T-helper 2 cell treated with Interferon-gamma antibody and Interleukin-4, amounts not matched to agents 100 ng/mL and 5 ng/mL, for 36 hours (primary cell): ENCODE measurements around the gene TEDC1. TPM values are rescaled to one million over a fixed set of nuclear protein-coding genes. Genes with fewer than 3 reads are reported as not detected.

Experiments
- intact Hi-C: fragments of 100-400 bp; cut with micrococcal nuclease; formaldehyde crosslinking; loops from one replicate; pipeline ENCODE4 v1.15.1; 2023
- total RNA-seq: library from RNA; stranded (reverse); gene quantifications from 2 replicates; pipeline ENCODE4 v1.2.3, GENCODE V29; 2022

The TEDC1 gene
- total RNA-seq, 1 donor from 2014 or later, result 43.1 TPM

DNA sequence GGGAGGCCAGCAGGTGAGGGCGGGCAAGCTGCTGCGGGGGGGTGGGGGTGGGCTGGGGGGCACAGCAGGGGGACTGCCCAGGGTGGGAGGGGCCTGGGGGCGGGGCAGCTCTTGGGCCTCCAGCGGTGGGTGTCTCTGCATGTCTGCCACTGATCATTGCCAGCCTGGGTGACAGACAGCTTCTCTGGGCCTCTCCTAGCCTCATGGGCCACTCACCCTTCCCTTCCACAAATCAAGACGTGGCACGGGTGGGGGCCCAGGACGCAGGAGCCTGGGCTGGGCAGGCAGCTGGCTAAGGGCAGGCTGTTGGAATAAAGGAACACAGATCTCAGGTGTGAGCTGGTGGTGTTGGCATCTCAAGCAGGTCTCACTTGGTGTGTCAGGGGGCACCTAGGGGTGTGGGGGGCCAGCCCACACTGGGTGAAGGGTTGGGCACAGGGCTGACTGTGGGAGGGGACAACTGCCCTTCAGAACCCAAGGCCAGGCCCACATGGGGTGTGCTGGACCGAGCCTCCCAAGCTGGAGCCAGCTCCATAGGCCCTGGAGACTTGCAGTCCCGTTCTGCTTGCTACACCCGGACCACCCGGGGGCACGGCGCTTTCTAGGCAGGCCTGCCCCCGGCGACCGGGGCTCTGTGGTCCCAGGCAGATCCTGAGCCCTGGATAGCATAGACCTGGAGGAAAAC is 3.0 kb downstream of the TEDC1 start:
- intact Hi-C loops, result loop anchor here (5.0 to 10.0 kb wide), 2 partner anchors 509 to 1777 kb away; partner anchors contain the start of genes CLBA1, XRCC3 and ZFYVE21

DNA sequence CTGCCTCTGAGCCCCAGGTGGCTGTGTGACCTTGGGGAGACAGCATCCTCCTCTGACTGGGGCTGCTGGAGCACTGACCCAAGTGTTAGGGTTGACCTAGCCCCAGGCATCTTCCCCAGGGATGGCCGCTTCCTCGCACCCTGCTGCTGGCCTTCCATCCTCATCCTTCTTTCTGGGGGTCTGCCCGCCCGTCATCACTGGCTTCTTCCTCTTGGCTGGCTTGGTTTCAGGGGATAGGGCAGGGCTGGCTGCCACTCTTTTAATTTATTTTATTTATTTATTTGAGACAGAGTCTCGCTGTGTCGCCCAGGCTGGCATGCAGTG is 3.5 kb downstream of the TEDC1 start:
- intact Hi-C loops, result loop anchor here (5.0 to 10.0 kb wide), 2 partner anchors 510 to 1777 kb away; partner anchors contain the start of genes CLBA1, XRCC3 and ZFYVE21

DNA sequence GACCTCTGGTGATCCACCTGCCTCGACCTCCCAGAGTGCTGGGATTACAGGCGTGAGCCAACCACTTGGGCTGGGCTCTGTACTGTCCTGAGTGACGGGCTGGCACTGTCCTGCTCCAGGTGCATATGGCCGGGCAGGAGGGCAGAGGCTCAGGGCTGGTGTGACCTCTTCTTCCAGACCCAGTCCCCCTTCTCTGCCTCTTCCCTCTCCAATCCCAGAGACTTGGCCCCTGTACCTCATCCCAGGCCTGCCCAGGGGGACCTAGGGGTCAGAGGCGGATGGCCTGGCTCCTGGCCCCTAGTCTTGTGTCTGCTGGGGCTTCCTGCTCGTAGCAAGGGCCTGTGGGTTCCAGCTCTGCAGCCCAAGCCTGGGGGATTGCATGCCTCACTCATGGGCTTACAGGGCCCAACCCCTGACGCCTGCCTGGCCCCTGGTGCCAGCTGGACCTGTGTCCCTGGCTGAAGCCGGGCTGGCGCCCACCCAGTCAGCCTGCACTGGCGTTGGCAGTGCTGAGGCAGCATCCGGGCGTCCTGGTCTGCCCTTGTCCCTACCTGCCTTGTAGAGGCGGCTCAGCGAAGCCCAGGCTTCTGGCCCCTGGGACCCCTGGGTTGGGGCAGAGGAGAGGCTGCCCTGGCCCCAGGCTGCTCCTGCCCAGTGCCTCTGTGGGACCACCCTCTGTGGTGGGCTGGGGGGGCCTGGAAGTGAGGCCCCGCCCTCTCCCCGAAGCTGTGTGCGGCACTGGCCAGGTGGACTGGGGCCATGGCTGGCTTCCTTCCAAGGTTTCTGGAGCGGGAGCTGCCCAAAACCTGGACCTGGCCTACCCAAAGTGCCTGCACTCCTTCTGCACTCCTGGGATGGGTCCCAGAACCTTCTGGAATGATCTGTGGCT is 4.3 kb downstream of the TEDC1 start:
- intact Hi-C loops, result loop anchor here (10.0 kb wide), 1 partner anchor 511 kb away; the partner anchor contains the start of gene CLBA1

DNA sequence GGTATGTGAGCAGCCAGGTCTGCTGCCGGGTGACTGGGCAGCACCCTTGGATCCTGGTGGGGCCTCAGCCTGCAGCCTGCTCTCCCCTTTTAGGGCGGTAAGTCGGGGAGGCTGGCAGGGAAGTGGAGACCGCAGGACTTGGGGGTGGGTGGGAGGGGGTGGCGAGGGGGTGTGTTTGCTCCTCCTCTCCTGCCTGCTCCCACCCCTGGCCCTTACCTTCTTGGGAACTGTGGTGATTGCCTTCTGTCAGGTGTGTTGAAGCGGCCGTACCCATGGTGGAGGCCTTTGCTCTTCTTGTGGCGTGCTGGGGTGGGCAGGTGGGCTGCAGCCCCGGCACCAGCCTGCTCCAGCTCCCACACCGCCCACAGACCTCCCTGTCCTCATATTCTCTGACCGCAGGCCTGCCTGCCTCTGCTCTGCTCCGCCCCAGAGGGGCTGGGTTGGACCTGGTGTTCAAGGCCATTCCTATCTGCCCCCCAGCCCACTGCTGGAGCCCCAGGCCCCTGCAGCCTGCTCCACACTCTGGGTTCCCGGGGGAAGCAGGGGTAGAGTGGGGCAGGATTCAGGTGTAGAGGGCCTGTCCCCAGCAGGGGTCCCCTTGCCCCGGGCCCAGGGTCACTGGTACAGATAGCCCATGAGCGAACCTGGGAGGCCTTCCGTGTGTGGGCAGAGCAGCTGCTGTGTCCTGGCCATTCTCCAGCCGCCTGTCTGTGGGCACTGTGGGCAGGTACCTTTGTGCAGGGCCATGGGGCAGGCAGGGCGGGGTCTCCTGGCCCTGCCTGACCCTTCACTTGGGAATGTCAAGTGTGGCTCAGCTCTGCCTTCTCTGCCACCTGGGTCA is 5.2 kb downstream of the TEDC1 start:
- intact Hi-C loops, result loop anchor here (10.0 kb wide), 1 partner anchor 511 kb away; the partner anchor contains the start of gene CLBA1

GRCh38 chr14:105496831-105497591 is 6.0 kb downstream of the TEDC1 start:
- intact Hi-C loops, result loop anchor here (10.0 kb wide), 1 partner anchor 512 kb away; the partner anchor contains the start of gene CLBA1

- intact Hi-C loops, result loop anchor here (10.0 kb wide), 1 partner anchor 513 kb away; the partner anchor contains the start of gene CLBA1
These were observed 6.8 kb downstream of the TEDC1 start for GRCh38 chr14:105497671-105498429.

DNA sequence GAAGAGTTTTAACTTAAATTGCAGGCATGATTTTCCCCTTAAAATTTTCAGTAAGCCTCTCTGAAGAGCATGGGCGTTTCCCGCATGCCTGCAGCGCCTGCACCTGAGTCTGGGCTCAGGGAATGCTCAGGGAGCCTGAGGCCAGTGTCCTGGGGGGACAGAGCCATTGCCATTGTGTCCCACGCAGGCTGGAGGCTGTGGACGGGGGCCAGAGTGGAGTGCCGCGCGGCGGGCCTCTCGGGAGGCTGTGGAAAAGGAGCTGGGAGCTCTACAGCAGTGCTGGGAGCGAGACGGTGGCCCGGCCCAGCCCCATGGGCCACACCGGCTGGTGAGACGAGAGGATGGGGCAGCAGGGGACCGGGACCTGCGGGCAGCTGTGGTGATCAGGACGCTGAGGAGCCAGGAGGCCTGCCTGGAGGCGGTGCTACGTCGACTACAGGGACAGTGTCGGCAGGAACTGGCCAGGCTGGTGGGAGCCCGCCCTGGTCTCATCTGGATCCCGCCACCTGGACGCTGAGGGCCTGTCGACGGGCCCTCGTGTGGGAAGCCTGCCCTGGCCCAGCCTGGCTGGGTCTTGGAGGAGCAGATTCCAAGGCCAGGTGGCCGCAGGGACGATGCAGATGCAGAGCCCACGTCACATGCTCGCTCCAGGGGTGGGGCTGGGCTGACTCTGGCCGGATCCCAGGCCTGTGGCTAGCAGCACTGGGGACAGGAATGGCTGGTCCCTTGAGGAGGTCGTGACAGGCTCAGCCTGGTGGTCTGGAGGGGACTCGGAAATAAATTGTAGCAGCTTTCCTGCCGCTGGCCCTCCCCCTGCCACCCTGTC is 7.6 kb downstream of the TEDC1 start:
- intact Hi-C loops, result loop anchor here (10.0 kb wide), 1 partner anchor 514 kb away; the partner anchor contains the start of gene CLBA1

GRCh38 chr14:105499256-105500035 is 8.4 kb downstream of the TEDC1 start:
- intact Hi-C loops, result loop anchor here (10.0 kb wide), 1 partner anchor 515 kb away; the partner anchor contains the start of gene CLBA1

DNA sequence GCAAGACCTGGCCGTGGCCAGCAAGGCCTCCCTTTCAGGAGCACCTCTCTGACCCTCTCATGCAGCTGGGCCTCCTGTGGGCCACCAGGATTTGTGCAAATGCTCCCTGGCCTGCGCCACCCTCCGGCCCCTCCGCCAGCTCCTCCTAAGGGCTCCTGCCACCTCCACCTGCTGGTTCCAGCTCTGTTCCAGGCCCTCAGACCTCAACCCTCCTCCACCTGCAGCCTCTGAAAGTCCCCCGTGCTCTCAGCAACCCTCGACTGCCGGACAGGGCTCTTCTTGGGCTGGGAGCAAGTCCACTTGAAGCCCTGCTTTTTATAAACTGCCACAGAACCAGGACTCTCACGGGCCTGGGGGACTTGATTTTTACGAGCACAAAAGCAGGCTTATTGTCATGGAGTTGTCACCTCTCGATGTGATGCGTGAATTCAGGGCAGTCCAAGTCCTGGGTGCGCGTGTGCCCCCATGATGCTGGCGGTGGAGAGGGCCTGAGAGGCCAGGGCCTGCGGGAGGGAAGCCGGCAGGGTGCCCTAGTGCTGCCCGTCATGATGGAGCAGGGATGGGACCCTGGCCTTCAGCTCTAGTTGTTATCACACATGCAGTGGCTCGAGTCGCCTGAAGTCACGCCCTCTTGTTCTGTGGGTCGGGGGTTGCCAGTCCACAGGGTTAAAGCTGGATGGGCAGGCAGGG is 9.1 kb downstream of the TEDC1 start:
- intact Hi-C loops, result no loop called here

DNA sequence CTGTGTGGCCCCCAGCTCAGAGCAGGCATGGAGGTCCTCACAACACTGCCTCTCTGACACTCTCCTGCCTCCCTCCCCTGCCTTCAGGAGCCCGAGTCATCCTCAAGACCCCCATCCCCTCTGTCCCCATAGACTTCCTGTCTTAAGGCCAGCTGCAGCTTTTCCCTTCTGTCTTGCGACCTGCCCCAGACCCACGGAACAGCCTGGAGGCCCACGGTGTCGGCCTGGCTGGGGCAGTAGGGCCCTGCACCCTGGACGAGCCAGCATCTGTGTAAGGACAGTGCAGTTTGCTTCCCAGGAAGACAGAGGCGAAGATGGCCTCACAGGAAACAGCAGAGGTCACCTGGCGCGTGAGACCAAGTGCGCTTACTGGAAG is 9.7 kb downstream of the TEDC1 start:
- intact Hi-C loops, result no loop called here

GRCh38 chr14:105501504-105502291 is 10.7 kb downstream of the TEDC1 start:
- intact Hi-C loops, result no loop called here

- intact Hi-C loops, result no loop called here
These were observed 11.6 kb downstream of the TEDC1 start for GRCh38 chr14:105502446-105503295.

- intact Hi-C loops, result no loop called here
These were observed 12.2 kb downstream of the TEDC1 start for GRCh38 chr14:105503296-105503640.

DNA sequence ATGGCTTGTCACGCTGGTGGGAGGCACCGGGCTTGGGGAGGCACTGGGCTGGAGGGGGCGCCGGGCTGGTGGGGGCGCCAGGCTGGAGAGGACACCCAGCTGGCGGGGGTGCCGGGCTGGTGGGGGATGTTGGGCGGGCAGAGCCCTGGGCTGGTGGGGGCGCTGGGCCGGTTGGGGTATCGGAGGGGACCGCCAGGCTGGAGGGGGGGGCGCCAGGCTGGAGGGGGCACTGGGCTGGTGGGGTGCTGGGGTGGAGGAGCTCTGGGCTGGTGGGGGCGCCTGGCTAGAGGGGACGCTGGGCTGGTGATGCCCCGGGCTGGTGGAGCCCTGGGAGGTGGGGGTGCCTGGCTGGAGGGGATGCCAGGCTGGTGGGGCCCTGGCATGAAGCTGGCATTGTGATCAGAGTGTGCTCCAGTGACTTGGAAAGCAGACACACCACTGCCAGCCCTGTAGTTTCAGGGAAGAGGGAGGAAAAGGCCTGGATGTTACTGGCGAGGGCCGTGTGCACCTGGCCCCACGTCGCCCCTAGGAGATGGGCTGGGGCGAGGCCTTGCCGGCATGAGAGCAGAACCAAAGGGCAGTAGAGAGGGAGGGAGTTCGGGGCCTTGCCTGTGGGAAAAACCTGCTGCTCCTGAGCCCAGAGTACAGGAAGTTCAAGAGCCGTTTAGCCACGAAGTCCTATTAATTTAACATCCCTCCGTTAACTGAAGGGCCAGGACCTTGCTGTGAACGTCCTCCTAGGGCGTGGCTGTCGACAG is 13.1 kb downstream of the TEDC1 start:
- intact Hi-C loops, result no loop called here

GRCh38 chr14:105505101-105505500 is 14.1 kb downstream of the TEDC1 start:
- intact Hi-C loops, result no loop called here
